GM18868 (cell line): ENCODE measurements around the gene POLD2.

Experiments used
- ATAC-seq: cut with Tn5 transposase; IDR thresholded peaks from one replicate; pipeline ENCODE4 v1.9.1; 2021; ENCODE audit warnings: mild to moderate bottlenecking, moderate library complexity; ENCODE audit not compliant: unreplicated experiment

POLD2 gene

GRCh38 chr7:44066494-44067063 lies 56.8 kb downstream of the POLD2 start:
- no peak for ATAC-seq

DNA sequence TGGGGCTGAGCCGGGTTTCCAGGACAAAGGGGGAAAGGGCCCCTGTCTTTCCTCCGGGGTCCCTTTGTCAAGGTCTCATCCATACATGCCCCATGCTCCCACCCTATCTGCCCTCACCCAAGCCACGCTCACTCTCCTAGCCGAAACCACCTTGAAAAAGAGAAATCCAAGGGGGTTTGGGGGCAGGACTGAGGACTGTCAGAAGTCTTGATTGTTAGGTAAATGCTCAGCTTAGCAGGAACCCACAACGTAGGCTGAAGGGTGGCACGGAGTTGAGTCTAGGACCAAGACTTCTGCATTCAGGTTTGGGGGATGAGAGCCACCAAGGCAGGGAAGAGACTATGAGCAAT lies 57.3 kb downstream of the POLD2 start:
- ATAC-seq = no peak

- no peak for ATAC-seq
Observed at GRCh38 chr7:44065431-44066110, 57.8 kb downstream of the POLD2 start, which contains the start of gene PGAM2. Gene PGAM2, minus strand, starts transcription at chr7:44065567. Its CDS starts 38 bp downstream, at chr7:44065529.

- no peak for ATAC-seq
Observed at GRCh38 chr7:44064791-44065430, 58.4 kb downstream of the POLD2 start.
